HepG2 (cell line): ENCODE data around the gene NDRG2.

Experiments
- CHD4 ChIP-seq: fragments of 200-600 bp; sonication (generic); IDR thresholded peaks from 2 replicates; pipeline ENCODE4 v1.7.0; 2017; ENCODE audit warnings: mild to moderate bottlenecking, low read length, borderline replicate concordance
- EZH2 ChIP-seq: conservative IDR thresholded peaks from 2 replicates; pipeline ENCODE4 v1.6.1; 2012; ENCODE audit warnings: mild to moderate bottlenecking, low read depth, low read length, moderate library complexity
- RFX5 ChIP-seq: IDR thresholded peaks from 2 replicates; pipeline ENCODE4 v1.6.1; 2011; ENCODE audit warnings: low read depth, low read length, improper control_type of control experiment
- RFXAP ChIP-seq: sonication (generic); formaldehyde crosslinking; IDR thresholded peaks from 2 replicates; pipeline ENCODE4 v1.4.0; 2020; ENCODE audit warnings: missing genetic modification reagents, borderline replicate concordance
- SIX4 ChIP-seq: sonication (generic); formaldehyde crosslinking; IDR thresholded peaks from 2 replicates; pipeline ENCODE4 v1.4.0; 2020; ENCODE audit warnings: missing genetic modification reagents
- TP53 ChIP-seq: sonication (generic); formaldehyde crosslinking; conservative IDR thresholded peaks from 2 replicates; pipeline ENCODE4 v1.4.0; 2020; ENCODE audit warnings: missing genetic modification reagents
- TRIM24 ChIP-seq: sonication (generic); formaldehyde crosslinking; IDR thresholded peaks from 2 replicates; pipeline ENCODE4 v1.8.0; 2022; ENCODE audit warnings: mild to moderate bottlenecking, missing genetic modification reagents
- ZBTB1 ChIP-seq: sonication (generic); formaldehyde crosslinking; IDR thresholded peaks from 2 replicates; pipeline ENCODE4 v1.4.0; 2020; ENCODE audit warnings: missing genetic modification reagents, borderline replicate concordance
- TF ChIP-seq, protein P1 (sequence below): sonication (generic); formaldehyde crosslinking; IDR thresholded peaks from 2 replicates; pipeline ENCODE4 v1.5.0; 2020; ENCODE audit warnings: mild to moderate bottlenecking, missing genetic modification reagents, moderate library complexity
- TF ChIP-seq, protein P2 (sequence below): sonication (generic); formaldehyde crosslinking; conservative IDR thresholded peaks from 2 replicates; pipeline ENCODE4 v1.4.0; 2020; ENCODE audit warnings: missing genetic modification reagents
- TF ChIP-seq, protein P3 (sequence below): sonication (generic); formaldehyde crosslinking; IDR thresholded peaks from 2 replicates; pipeline ENCODE4 v1.5.1; 2020; ENCODE audit warnings: mild to moderate bottlenecking, missing genetic modification reagents, moderate library complexity

DNA sequence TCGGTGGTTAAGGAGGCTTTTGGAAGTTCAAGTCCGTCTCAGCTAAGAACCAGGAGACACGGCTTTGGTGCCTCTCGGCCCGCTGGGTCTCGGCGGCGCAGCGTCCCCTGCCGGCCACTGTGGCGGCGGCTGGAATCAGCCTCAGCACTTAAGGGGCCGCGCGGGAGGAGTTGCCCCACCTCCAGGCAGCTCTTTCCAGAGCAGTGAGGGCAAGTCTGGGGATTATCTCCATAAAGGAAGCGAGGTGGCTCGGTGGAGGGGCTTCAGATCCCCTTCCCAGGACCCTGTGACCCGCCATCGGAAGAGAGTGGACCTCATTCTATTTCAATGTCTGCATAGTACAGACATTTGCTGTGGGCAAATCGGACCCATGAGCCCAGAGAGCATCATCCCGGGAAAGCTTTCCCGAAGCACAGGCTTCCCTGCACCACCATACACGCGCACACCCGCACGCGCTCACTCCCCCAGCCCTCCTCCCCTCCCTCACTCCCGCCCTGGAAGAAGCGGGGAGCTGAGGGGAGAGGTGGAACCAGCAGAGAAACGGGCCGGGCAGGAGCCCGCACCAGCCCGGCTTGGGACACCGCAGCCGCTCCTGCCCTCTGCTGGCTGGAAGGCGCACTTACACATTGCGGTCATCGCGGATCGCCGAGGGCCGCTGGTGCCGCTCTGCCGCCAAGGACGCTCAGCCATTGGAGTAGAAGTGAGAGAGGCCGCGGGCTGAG, 53.7 kb downstream of the NDRG2 start:
- TF ChIP-seq TP53 (CRISPR knock-in tag) (peak; percentile 66; the same call in 1 of the 2 replicates), CHD4 (no peak; the same call in 1 of the 2 replicates), RFX5 (no peak), ZBTB1 (no peak), EZH2 (no peak), RFXAP (CRISPR knock-in tag) (peak; percentile 79; the same call in 1 of the 2 replicates), SIX4 (CRISPR knock-in tag) (no peak), TRIM24 (CRISPR knock-in tag) (no peak)
- TF ChIP-seq, protein P1, sequence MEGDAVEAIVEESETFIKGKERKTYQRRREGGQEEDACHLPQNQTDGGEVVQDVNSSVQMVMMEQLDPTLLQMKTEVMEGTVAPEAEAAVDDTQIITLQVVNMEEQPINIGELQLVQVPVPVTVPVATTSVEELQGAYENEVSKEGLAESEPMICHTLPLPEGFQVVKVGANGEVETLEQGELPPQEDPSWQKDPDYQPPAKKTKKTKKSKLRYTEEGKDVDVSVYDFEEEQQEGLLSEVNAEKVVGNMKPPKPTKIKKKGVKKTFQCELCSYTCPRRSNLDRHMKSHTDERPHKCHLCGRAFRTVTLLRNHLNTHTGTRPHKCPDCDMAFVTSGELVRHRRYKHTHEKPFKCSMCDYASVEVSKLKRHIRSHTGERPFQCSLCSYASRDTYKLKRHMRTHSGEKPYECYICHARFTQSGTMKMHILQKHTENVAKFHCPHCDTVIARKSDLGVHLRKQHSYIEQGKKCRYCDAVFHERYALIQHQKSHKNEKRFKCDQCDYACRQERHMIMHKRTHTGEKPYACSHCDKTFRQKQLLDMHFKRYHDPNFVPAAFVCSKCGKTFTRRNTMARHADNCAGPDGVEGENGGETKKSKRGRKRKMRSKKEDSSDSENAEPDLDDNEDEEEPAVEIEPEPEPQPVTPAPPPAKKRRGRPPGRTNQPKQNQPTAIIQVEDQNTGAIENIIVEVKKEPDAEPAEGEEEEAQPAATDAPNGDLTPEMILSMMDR (CRISPR knock-in tag) = peak; percentile 97
- TF ChIP-seq, protein P2, sequence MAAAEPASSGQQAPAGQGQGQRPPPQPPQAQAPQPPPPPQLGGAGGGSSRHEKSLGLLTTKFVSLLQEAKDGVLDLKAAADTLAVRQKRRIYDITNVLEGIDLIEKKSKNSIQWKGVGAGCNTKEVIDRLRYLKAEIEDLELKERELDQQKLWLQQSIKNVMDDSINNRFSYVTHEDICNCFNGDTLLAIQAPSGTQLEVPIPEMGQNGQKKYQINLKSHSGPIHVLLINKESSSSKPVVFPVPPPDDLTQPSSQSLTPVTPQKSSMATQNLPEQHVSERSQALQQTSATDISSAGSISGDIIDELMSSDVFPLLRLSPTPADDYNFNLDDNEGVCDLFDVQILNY (CRISPR knock-in tag) = 0 out of 2 replicates have a peak, but pooled peaks have one; percentile 29
- TF ChIP-seq, protein P3, sequence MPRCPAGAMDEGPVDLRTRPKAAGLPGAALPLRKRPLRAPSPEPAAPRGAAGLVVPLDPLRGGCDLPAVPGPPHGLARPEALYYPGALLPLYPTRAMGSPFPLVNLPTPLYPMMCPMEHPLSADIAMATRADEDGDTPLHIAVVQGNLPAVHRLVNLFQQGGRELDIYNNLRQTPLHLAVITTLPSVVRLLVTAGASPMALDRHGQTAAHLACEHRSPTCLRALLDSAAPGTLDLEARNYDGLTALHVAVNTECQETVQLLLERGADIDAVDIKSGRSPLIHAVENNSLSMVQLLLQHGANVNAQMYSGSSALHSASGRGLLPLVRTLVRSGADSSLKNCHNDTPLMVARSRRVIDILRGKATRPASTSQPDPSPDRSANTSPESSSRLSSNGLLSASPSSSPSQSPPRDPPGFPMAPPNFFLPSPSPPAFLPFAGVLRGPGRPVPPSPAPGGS = peak; percentile 72; the same call in 1 of the 2 replicates
